ENCODE data around the gene DPP10.

DPP10 gene

DNA sequence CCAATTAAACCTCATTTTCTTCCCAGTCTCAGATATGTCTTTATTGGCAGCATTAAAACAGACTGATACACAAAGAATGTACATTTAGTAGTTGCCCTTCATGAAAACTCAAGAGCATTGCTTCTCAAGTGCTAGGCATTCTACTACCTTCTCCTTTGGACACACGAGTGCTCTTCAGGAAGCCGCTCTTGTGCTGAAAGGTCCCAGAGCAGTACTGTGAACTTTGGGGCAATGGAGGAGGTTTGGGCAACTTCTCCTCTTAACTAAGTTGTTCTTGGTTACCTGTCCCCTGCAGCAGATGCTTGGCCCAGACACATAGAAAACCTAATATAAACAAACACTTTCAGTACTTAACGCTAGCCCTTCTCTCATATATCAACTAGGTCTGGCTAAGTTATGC is 362.8 kb downstream of the DPP10 start:
- H3K9me3 Mint-ChIP-seq, result peaks cover 4% of the 10 kb centered on the region
- no peak overlapping the region for H3K27ac Mint-ChIP-seq
- H3K4me3 Mint-ChIP-seq, result no peak overlapping the region
- no peaks in the 10 kb centered on the region for H3K4me1 Mint-ChIP-seq (ENCODE audit: low read depth)
- H3K36me3 Mint-ChIP-seq (ENCODE audit: low read depth), result no peaks in the 10 kb centered on the region
- H3K27me3 Mint-ChIP-seq (ENCODE audit: low read depth), result no peaks in the 10 kb centered on the region

DNA sequence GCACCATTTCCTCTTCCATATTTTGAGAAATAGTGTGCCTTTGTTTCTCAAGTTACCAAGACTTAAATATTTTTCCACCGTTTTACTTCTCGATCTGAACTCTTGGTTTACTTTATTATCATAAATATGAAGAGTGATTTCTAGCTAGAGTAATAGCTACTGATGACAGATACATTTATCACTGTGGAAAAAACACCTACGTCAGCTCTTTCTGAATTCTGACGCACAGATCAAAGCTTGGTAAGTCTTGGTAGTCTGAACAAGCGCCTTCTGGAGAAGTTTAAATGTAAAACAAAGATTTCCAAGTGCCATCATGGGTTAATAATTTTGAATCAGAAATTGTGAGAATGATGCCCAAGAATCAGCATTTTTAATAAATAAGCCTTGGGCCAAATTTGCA is 367.7 kb downstream of the DPP10 start:
- Mint-ChIP-seq H3K27me3 (ENCODE audit: low read depth) (no peaks in the 10 kb centered on the region), H3K9me3 (no peaks in the 10 kb centered on the region), H3K36me3 (ENCODE audit: low read depth) (no peaks in the 10 kb centered on the region), H3K27ac (no peak overlapping the region), H3K4me3 (no peak overlapping the region), H3K4me1 (ENCODE audit: low read depth) (no peaks in the 10 kb centered on the region)

DNA sequence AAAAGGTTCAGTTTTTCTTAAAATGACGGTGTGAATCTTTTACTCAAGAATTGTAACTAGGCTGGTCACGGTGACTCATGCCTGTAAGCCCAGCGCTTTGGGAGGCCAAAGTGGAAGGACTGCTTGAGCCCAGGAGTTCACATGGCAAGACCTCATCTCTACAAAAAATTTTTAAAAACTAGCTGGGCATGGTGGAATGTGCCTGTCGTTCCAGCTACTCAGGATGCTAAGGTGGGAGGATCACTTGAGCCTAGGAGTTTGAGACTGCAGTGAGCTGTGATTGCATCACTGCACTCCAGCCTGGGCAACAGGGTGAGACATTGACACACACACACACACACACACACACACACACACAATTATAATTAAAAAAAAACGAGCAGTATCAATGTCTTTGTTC is 369.8 kb downstream of the DPP10 start:
- Mint-ChIP-seq H3K4me3 (no peak overlapping the region), H3K36me3 (ENCODE audit: low read depth) (no peaks in the 10 kb centered on the region), H3K27ac (no peak overlapping the region), H3K4me1 (ENCODE audit: low read depth) (no peaks in the 10 kb centered on the region), H3K27me3 (ENCODE audit: low read depth) (no peaks in the 10 kb centered on the region), H3K9me3 (no peaks in the 10 kb centered on the region)

DNA sequence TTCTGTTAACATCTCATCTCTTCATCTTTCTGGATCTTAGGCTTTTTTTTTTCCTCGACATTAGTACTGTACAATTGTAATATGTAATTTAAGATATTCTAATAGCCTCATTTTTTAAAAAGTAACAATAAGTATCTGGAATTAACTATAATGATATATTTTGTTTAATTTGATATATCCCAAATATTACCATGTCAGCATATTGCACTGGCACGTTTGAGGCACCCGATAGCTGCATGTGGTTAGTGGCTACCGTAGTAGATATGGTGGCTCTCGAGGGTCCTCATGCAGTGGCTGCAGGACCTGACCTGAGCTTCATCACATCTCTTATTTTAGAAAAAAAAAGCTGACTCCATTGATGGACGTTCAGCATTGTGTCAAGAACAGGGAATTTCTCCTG is 371.9 kb downstream of the DPP10 start:
- no peak overlapping the region for H3K4me3 Mint-ChIP-seq
- H3K27me3 Mint-ChIP-seq (ENCODE audit: low read depth), result no peaks in the 10 kb centered on the region
- no peak overlapping the region for H3K27ac Mint-ChIP-seq
- no peaks in the 10 kb centered on the region for H3K9me3 Mint-ChIP-seq
- no peaks in the 10 kb centered on the region for H3K4me1 Mint-ChIP-seq (ENCODE audit: low read depth)
- no peaks in the 10 kb centered on the region for H3K36me3 Mint-ChIP-seq (ENCODE audit: low read depth)

DNA sequence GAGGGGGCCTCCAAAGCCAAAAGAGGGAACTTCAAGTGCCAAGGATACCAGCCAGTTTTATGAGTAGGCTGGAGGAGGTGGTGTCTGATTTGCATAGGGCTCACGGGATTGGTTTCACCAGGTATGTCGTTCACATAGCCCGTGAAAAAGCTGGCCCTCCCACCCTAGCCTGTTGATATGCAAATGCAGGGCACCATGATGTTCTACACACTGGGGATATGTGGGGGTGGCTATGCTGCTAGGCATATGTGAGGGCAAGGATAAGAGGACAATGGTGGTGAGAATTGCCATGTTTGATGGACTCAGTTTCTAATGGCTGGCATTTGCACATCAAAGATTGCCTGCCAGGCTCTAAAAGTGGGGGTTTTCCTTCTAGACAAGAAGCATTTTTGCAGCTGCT is 378.6 kb downstream of the DPP10 start:
- Mint-ChIP-seq H3K4me3 (no peak overlapping the region), H3K4me1 (ENCODE audit: low read depth) (no peaks in the 10 kb centered on the region), H3K27me3 (ENCODE audit: low read depth) (no peaks in the 10 kb centered on the region), H3K36me3 (ENCODE audit: low read depth) (no peaks in the 10 kb centered on the region), H3K27ac (no peak overlapping the region), H3K9me3 (no peaks in the 10 kb centered on the region)

DNA sequence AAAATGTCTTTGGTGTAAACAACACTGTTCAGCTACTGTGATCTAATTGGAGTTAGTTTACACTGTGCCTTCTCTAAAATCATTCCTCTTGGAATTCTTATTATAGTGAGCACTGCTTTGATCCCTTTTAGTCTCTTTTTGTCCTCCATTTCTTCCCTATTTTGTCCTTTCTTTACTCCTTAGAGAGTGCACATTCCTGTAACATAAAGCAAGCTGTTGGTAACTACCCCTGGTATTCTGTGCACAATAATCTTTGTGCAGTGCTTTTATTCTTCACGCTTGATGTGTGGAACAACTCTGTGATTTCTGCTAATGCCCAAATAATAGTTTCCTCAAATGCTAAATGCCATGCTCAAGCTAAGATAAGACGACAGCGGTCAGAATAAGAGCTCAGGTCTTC is 401.5 kb downstream of the DPP10 start:
- Mint-ChIP-seq H3K27ac (no peak overlapping the region), H3K27me3 (ENCODE audit: low read depth) (no peaks in the 10 kb centered on the region), H3K9me3 (peaks cover 4% of the 10 kb centered on the region), H3K4me1 (ENCODE audit: low read depth) (no peaks in the 10 kb centered on the region), H3K36me3 (ENCODE audit: low read depth) (no peaks in the 10 kb centered on the region), H3K4me3 (no peak overlapping the region)

DNA sequence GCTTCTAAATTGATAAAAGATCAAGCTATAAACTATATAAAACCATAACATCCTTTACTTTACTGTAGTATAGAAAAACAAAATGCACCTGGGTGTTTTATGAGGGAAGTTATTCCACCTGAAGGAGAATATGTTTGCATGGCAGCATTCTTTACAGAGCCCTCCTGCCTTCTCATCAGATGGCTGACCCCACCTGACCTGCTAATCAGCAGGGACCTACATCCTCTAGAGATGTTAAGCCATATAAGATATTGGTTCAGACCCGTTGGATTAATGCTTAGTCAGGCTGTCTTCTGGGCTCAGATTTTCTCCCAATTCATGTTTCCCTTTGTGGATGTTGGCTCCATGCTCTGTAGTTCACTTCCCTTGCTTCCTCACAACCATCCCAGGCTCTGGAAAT is 414.8 kb downstream of the DPP10 start:
- Mint-ChIP-seq H3K27me3 (ENCODE audit: low read depth) (no peaks in the 10 kb centered on the region), H3K36me3 (ENCODE audit: low read depth) (no peaks in the 10 kb centered on the region), H3K4me1 (ENCODE audit: low read depth) (no peaks in the 10 kb centered on the region), H3K27ac (no peak overlapping the region), H3K9me3 (peaks cover 6% of the 10 kb centered on the region), H3K4me3 (no peak overlapping the region)

DNA sequence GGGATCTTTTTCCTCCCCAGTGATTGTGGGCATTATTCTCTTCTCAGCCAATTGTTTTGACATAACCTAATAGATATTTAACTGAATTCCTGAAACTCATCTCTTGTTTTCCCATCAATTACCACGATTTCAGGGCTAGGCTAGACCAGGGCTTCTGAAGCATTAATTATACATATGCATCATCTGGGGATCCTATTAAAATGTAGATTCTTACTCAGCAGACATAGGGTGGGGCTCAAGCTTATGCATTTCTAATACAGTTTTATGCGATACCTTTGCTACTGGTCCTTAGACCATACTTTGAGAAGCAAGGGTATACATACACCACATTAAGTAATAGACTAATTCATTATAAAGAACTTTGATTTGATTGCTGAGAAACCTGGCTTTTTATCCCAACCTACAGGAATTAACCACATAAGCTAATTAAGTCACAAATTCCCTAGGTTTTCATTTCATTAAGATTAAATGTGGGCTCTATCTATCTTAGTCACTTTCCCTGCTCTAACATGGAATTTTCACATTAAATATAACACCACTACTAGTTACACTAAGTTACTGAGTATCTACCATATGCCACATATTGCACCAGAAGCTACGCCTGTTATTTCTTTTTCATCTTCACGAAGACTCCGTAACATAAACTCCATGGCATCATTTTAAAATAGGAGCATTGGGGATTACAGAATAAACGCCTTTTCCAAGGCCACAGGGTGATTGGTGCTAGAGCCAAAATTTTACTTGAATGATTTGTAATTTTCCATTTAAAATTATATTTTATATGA is 417.5 kb downstream of the DPP10 start:
- H3K27me3 Mint-ChIP-seq (ENCODE audit: low read depth), result no peaks in the 10 kb centered on the region
- peaks cover 6% of the 10 kb centered on the region for H3K9me3 Mint-ChIP-seq
- no peaks in the 10 kb centered on the region for H3K36me3 Mint-ChIP-seq (ENCODE audit: low read depth)
- H3K4me3 Mint-ChIP-seq, result no peak overlapping the region
- no peak overlapping the region for H3K27ac Mint-ChIP-seq
- no peaks in the 10 kb centered on the region for H3K4me1 Mint-ChIP-seq (ENCODE audit: low read depth)

DNA sequence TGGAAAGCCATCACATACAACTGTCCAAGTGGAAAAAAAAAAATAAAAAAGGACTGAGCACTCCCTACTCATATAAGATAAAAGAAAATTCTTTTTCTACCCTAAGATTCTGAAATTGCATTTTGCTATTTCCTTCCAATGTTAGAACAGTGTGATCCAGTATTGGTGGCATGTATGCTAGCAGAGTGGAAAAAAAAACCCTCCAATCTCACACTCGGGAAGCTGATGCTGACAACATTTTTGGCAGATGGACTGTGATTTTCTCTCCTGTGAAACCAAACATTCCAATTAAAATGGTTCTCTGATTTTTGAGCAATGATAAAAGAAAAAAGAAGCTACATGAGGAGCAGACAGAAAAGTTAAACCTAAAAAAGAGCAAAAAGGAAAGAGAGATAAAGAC is 419.8 kb downstream of the DPP10 start:
- Mint-ChIP-seq H3K27me3 (ENCODE audit: low read depth) (no peaks in the 10 kb centered on the region), H3K4me1 (ENCODE audit: low read depth) (no peaks in the 10 kb centered on the region), H3K4me3 (no peak overlapping the region), H3K27ac (no peak overlapping the region), H3K9me3 (peaks cover 3% of the 10 kb centered on the region), H3K36me3 (ENCODE audit: low read depth) (no peaks in the 10 kb centered on the region)

DNA sequence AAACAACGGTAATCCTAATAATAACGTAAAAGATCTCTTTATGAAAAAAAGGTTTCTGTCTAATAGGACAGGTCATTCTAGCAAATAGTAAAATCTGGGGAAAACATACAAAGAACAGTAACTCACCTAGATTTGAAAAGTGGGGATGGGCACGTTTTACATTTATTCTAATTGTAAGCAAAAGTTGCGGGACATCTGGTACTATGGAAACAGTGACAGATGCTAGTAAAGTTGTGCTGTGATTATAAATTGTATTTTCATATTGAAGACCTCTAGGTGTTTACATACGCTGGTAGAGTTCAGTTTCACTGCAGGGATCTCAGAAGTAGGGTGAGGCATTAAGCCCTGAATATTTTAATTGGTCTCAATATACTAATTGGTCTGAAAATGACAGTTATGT is 422.5 kb downstream of the DPP10 start:
- Mint-ChIP-seq H3K36me3 (ENCODE audit: low read depth) (no peaks in the 10 kb centered on the region), H3K27ac (no peak overlapping the region), H3K9me3 (no peaks in the 10 kb centered on the region), H3K4me1 (ENCODE audit: low read depth) (no peaks in the 10 kb centered on the region), H3K27me3 (ENCODE audit: low read depth) (no peaks in the 10 kb centered on the region), H3K4me3 (no peak overlapping the region)

DNA sequence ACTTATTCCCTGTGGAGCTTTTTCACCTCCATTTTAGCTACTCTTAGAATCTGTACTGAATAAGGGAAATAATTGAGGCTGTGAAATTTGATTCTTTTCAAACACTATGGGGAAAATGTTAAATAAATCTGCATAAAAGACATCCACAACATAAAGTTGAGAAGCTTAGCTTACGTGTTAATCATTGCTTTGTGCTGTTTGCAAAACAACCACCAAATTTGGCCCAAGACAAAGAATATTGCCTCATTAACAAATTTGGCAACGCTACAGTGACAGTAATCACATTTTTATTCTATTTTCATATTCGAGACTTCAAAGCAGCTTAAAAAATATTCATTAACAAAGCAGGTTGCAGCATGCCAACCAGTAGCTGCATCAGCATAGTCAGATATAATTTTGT is 437.6 kb downstream of the DPP10 start:
- H3K27me3 Mint-ChIP-seq (ENCODE audit: low read depth), result no peaks in the 10 kb centered on the region
- H3K27ac Mint-ChIP-seq, result no peak overlapping the region
- no peaks in the 10 kb centered on the region for H3K36me3 Mint-ChIP-seq (ENCODE audit: low read depth)
- no peaks in the 10 kb centered on the region for H3K4me1 Mint-ChIP-seq (ENCODE audit: low read depth)
- H3K4me3 Mint-ChIP-seq, result no peak overlapping the region
- H3K9me3 Mint-ChIP-seq, result no peaks in the 10 kb centered on the region

DNA sequence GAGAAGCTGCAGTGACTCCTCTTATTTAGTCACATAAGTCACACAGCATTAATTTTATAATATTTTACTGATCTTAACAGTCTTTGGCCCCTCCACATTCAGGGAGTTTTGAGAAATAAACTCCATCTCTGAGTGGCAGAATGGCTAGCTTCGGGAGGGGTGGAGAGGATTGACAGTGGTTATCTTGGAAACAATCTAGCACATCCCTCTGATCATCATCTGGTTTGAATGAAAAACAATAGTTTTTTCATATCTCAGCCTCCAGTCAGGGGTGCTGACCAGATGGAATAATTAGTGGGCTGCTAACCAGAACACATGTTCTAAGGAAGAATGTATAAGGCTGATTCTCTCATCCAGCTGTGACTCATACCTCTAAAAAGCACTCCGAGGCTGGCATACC is 477.5 kb downstream of the DPP10 start:
- H3K36me3 Mint-ChIP-seq (ENCODE audit: low read depth), result no peaks in the 10 kb centered on the region
- H3K9me3 Mint-ChIP-seq, result no peaks in the 10 kb centered on the region
- H3K4me1 Mint-ChIP-seq (ENCODE audit: low read depth), result no peaks in the 10 kb centered on the region
- no peaks in the 10 kb centered on the region for H3K27me3 Mint-ChIP-seq (ENCODE audit: low read depth)
- no peak overlapping the region for H3K27ac Mint-ChIP-seq
- H3K4me3 Mint-ChIP-seq, result no peak overlapping the region

DNA sequence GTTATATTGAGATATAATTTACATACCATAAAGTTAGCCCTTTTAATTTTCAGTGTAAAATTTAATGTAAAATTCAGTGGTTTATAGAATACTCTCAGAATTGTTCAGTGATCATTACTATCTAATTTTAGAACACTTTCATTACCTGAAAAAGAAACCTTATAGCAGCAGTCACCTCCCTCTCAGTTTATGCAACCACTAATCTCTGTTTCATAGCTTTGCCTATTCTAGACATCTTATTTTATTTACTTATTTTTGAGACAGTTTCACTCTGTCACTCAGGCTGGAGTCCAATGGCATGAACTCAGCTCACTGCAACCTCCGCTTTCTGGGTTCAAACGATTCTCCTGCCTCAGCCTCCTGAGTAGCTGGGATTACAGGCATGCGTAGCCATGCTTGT is 479.6 kb downstream of the DPP10 start:
- Mint-ChIP-seq H3K4me1 (ENCODE audit: low read depth) (no peaks in the 10 kb centered on the region), H3K36me3 (ENCODE audit: low read depth) (no peaks in the 10 kb centered on the region), H3K27ac (no peak overlapping the region), H3K4me3 (no peak overlapping the region), H3K9me3 (no peaks in the 10 kb centered on the region), H3K27me3 (ENCODE audit: low read depth) (no peaks in the 10 kb centered on the region)

DNA sequence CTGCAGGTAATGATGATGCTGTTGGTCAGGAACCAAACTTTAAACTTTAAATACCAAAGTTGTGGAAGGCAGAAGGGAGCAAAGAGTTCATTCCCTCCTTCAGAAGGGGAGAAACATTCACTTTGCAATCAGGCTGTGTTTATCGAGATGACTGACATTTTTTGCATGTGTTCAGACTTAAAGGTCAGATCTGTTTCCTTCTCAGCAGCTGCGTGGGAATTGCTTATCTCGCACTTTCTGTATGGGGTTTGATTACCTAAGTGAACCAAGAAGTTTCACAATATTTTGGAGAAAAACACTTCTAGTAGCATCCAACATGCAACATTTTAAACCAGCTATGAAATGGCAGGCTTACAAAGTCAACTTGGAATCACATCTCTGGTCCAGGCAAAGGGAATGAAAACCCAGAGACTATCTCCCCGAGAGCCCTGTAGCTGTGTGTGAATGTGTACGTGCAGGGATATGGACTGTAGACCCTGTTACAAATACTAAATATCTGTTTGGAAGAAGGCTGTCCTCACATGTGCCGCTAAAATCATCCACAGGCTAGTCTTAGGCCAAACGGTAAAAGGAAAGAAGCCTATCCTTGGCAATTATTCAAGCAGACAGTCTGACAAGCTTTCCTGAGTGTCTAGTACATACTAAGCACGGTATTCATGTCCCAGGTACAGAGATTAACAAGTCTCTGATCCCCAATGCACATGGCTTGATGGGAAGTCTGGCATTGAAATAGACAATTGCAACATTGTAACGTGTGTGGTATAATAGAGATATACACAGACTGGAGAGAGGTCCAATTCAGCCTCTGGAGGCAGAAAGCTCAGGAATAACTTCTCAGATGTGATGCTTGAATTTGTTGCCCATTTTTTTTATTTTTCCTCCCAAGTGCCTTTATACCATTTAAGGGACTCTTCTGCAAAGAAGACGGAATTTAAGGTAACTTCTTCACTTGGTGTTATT is 483.1 kb downstream of the DPP10 start:
- Mint-ChIP-seq H3K9me3 (peaks cover 12% of the 10 kb centered on the region), H3K27ac (no peak overlapping the region), H3K27me3 (ENCODE audit: low read depth) (no peaks in the 10 kb centered on the region), H3K4me1 (ENCODE audit: low read depth) (no peaks in the 10 kb centered on the region), H3K4me3 (no peak overlapping the region), H3K36me3 (ENCODE audit: low read depth) (no peaks in the 10 kb centered on the region)

DNA sequence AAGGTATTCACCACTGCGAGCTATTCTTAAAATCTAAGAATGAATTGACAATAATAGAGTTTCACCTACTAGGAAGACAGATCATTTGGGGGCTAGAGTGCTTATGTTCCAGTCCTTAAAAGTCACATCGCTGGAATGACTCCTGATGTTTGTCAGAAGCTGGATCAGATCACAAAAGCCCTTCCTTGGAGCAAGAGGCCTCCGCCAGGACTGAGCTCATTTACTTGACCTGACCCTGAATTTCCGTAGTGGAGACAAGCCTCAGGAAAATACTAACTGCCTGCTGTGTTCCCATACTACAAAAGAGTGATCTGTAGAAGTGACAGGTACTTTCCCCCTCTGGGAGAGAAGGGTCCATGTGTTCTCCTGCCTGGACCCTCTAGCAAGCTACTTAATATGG is 483.9 kb downstream of the DPP10 start:
- Mint-ChIP-seq H3K4me3 (no peak overlapping the region), H3K4me1 (ENCODE audit: low read depth) (no peaks in the 10 kb centered on the region), H3K27me3 (ENCODE audit: low read depth) (no peaks in the 10 kb centered on the region), H3K27ac (no peak overlapping the region), H3K9me3 (peaks cover 12% of the 10 kb centered on the region), H3K36me3 (ENCODE audit: low read depth) (no peaks in the 10 kb centered on the region)
